Liver (tissue), 9 donors: ENCODE results near the gene FOXD2. TPM values are rescaled to one million over a fixed set of nuclear protein-coding genes. Genes with fewer than 3 reads are reported as not detected.

Experiments used
- DNase-seq: peaks from one replicate; pipeline ENCODE4 v3.0.0-alpha.2; 2017; ENCODE audit warnings: low spot score
- H3K27ac ChIP-seq, 2 donors: one replicate each; pipeline ENCODE4 v1.7.0; 2013; ENCODE audit warnings: inconsistent platforms in 2 of 2, low read length in 2 of 2, control low read depth in 1 of 2, low read depth in 1 of 2, mild to moderate bottlenecking in 1 of 2
- H3K27me3 ChIP-seq, 4 donors: one replicate each; pipeline versions ENCODE4 v1.6.1 to v1.7.0; 2013; ENCODE audit warnings: low read length in 3 of 4, inconsistent platforms in 1 of 4, mild to moderate bottlenecking in 1 of 4, moderate library complexity in 1 of 4; ENCODE audit not compliant: control insufficient read depth in 4 of 4, insufficient read depth in 4 of 4
- H3K36me3 ChIP-seq, 4 donors: one replicate each; pipeline versions ENCODE4 v1.6.1 to v1.7.0; 2013; ENCODE audit warnings: low read length in 3 of 4, mild to moderate bottlenecking in 3 of 4, low read depth in 1 of 4, moderate library complexity in 1 of 4; ENCODE audit not compliant: control insufficient read depth in 4 of 4, insufficient read depth in 3 of 4
- H3K4me1 ChIP-seq, 4 donors: one replicate each; pipeline versions ENCODE4 v1.6.1 to v1.7.0; 2013; ENCODE audit warnings: low read length in 3 of 4, mild to moderate bottlenecking in 3 of 4, moderate library complexity in 1 of 4; ENCODE audit not compliant: control insufficient read depth in 4 of 4, insufficient read depth in 4 of 4
- H3K4me3 ChIP-seq, 3 donors: one replicate each; pipeline versions ENCODE4 v1.6.1 to v1.7.0; 2013; ENCODE audit warnings: low read length in 3 of 3, control low read depth in 1 of 3, low read depth in 1 of 3, mild to moderate bottlenecking in 1 of 3
- H3K9ac ChIP-seq, 2 donors: one replicate each; pipeline ENCODE4 v1.7.0; 2013; ENCODE audit warnings: low read length in 2 of 2, mild to moderate bottlenecking in 2 of 2, moderate library complexity in 2 of 2, control low read depth in 1 of 2, low read depth in 1 of 2
- H3K9me3 ChIP-seq, 4 donors: one replicate each; pipeline versions ENCODE4 v1.6.1 to v1.7.0; 2013; ENCODE audit warnings: low read length in 3 of 4; ENCODE audit not compliant: control insufficient read depth in 4 of 4
- ATF3 ChIP-seq: IDR thresholded peaks from 2 replicates; pipeline ENCODE4 v1.6.1; 2016; ENCODE audit warnings: antibody characterized with exemption
- CTCF ChIP-seq: fragments of 150-350 bp; IDR thresholded peaks from 2 replicates; pipeline ENCODE4 v1.5.1; 2017; ENCODE audit warnings: improper control_type of control experiment, low read depth, low read length; ENCODE audit not compliant: missing input control
- EGR1 ChIP-seq, 2 donors: IDR thresholded peaks; 2 replicates each; pipeline ENCODE4 v1.6.1; 2016 to 2018; ENCODE audit warnings: antibody characterized with exemption in 2 of 2, low read depth in 2 of 2
- FOXA1 ChIP-seq: IDR thresholded peaks from 2 replicates; pipeline ENCODE4 v1.6.1; 2016; ENCODE audit warnings: antibody characterized with exemption
- FOXA2 ChIP-seq: IDR thresholded peaks from 2 replicates; pipeline ENCODE4 v1.6.1; 2016; ENCODE audit warnings: antibody characterized with exemption
- GABPA ChIP-seq, 2 donors: IDR thresholded peaks in 1 of 2; conservative IDR thresholded peaks in 1 of 2; 2 replicates each; pipeline ENCODE4 v1.6.1; 2016; ENCODE audit warnings: antibody characterized with exemption in 2 of 2, mild to moderate bottlenecking in 1 of 2, moderate library complexity in 1 of 2
- HNF4A ChIP-seq, 2 donors: conservative IDR thresholded peaks; 2 replicates each; pipeline ENCODE4 v1.6.1; 2016; ENCODE audit warnings: antibody characterized with exemption in 2 of 2, mild to moderate bottlenecking in 2 of 2
- HNF4G ChIP-seq: IDR thresholded peaks from 2 replicates; pipeline ENCODE4 v1.6.1; 2016; ENCODE audit warnings: antibody characterized with exemption
- JUND ChIP-seq, 2 donors: IDR thresholded peaks; 2 replicates each; pipeline ENCODE4 v1.6.1; 2016; ENCODE audit warnings: antibody characterized with exemption in 2 of 2
- MAX ChIP-seq: IDR thresholded peaks from 2 replicates; pipeline ENCODE4 v1.6.1; 2016; ENCODE audit warnings: antibody characterized with exemption
- NR2F2 ChIP-seq: IDR thresholded peaks from 2 replicates; pipeline ENCODE4 v1.6.1; 2016; ENCODE audit warnings: antibody characterized with exemption
- RAD21 ChIP-seq, 2 donors: IDR thresholded peaks; 2 replicates each; pipeline ENCODE4 v1.6.1; 2016; ENCODE audit warnings: antibody characterized with exemption in 2 of 2, mild to moderate bottlenecking in 2 of 2
- REST ChIP-seq: IDR thresholded peaks from 2 replicates; pipeline ENCODE4 v1.6.1; 2016; ENCODE audit warnings: antibody characterized with exemption, mild to moderate bottlenecking
- RXRA ChIP-seq, 2 donors: IDR thresholded peaks; 2 replicates each; pipeline ENCODE4 v1.6.1; 2017 to 2018; ENCODE audit warnings: antibody characterized with exemption in 2 of 2, mild to moderate bottlenecking in 1 of 2
- SP1 ChIP-seq: IDR thresholded peaks from 2 replicates; pipeline ENCODE4 v1.6.1; 2018; ENCODE audit warnings: antibody characterized with exemption, mild to moderate bottlenecking
- TAF1 ChIP-seq: conservative IDR thresholded peaks from 2 replicates; pipeline ENCODE4 v1.6.1; 2016; ENCODE audit warnings: antibody characterized with exemption, mild to moderate bottlenecking
- YY1 ChIP-seq: IDR thresholded peaks from 2 replicates; pipeline ENCODE4 v1.6.1; 2016; ENCODE audit warnings: antibody characterized with exemption, mild to moderate bottlenecking
- ZBTB33 ChIP-seq: IDR thresholded peaks from 2 replicates; pipeline ENCODE4 v1.6.1; 2016; ENCODE audit warnings: antibody characterized with exemption
- WGBS: extraction: QIAGEN DNeasy Blood & Tissue Kit; methylation state at CpG from one replicate; pipeline ENCODE4 v1.1.7; 2013; 5-methylcytosine and 5-hydroxymethylcytosine counted together
- polyA plus RNA-seq, 2 donors: library from polyadenylated mRNA; stranded (reverse) in 1 of 2; unstranded in 1 of 2; fragments of 200-250 nt in 1 of 2; fragments of >200 nt in 1 of 2; fragmentation: Nextera tagmentation in 1 of 2; extraction: Ambion mirVana in 1 of 2; gene quantifications; one replicate each; pipeline versions ENCODE4 v1.2.1 to v1.2.3, GENCODE V29; 2013 to 2015
- total RNA-seq, 2 donors: library from RNA; depleted of rRNA; stranded (reverse); fragments of >200 nt; gene quantifications; one replicate each; pipeline ENCODE4 v1.2.3, GENCODE V29; 2014
- donor health status: healthy.
- donor health status: healthy.
- donor health status: healthy.
- donor health status: healthy.
- donor health status: healthy.

The FOXD2 gene
- total and polyA plus RNA-seq, 4 donors: 0.05 to 0.17 (median 0.08) TPM; not detected in 1

- peaks cover 0 to 12% (median 5%) of the 10 kb centered on the region in 4 donors for H3K4me1 ChIP-seq
- no peak overlapping the region for H3K9ac ChIP-seq
- H3K4me3 ChIP-seq: no peak overlapping the region
- H3K36me3 ChIP-seq: no peaks in the 10 kb centered on the region
- TF ChIP-seq TAF1 (no peak), RAD21 (IDR thresholded peaks at IDR 0.05) (no peak), HNF4G (no peak), SP1 (no peak), RXRA (IDR thresholded peaks at IDR 0.05) (no peak), MAX (no peak), JUND (IDR thresholded peaks at IDR 0.05) (no peak), GABPA (IDR thresholded peaks at IDR 0.05 in 1 of 2, conservative IDR thresholded peaks at IDR 0.05 in 1 of 2) (no peak), CTCF (no peak), FOXA1 (no peak), HNF4A (conservative IDR thresholded peaks at IDR 0.05) (no peak), ATF3 (no peak), NR2F2 (no peak), YY1 (no peak), EGR1 (IDR thresholded peaks at IDR 0.05; ENCODE audit: low read depth in 2 of 2) (no peak), REST (no peak), FOXA2 (no peak), ZBTB33 (no peak)
- 42% methylated on average over 9 of the region's 9 CpGs for WGBS
- DNase-seq: no peak
- peaks cover 0 to 36% (median 15%) of the 10 kb centered on the region in 4 donors for H3K27me3 ChIP-seq
- H3K27ac ChIP-seq: no peak overlapping the region
- H3K9me3 ChIP-seq: peaks cover 0 to 11% (median 1%) of the 10 kb centered on the region in 4 donors
Measured at GRCh38 chr1:47442842-47443529, 5.1 kb downstream of the FOXD2 start.
